NT2/D1 (cell line): Measurements from ENCODE around the gene SUOX.

Experiments used
- YY1 ChIP-seq: IDR thresholded peaks from 2 replicates; pipeline ENCODE4 v1.6.1; 2011; ENCODE audit not compliant: insufficient read length, insufficient read depth
- ZNF274 ChIP-seq: IDR thresholded peaks from 2 replicates; pipeline ENCODE4 v1.6.1; 2011; ENCODE audit warnings: mild to moderate bottlenecking, low read depth, low read length

- no peak for TF ChIP-seq YY1
- TF ChIP-seq ZNF274 = no peak
Measured at GRCh38 chr12:56020423-56021184, 23.5 kb downstream of the SUOX start, which contains the start of gene IKZF4.
